ENCODE measurements around the gene MED12. TPM values are rescaled to one million over a fixed set of nuclear protein-coding genes. Genes with fewer than 3 reads are reported as not detected.
A peak's percentile ranks its signal among the peaks of the same experiment; 100 is the strongest.

MED12 gene
- total RNA-seq, 1 donor from 2014 or later: 23.2 TPM

- H3K4me3 ChIP-seq: no peak overlapping the region
- no peak for TF ChIP-seq CTCF (IDR thresholded peaks at IDR 0.05; ENCODE audit: borderline replicate concordance)
- DNase-seq: no peak
- no peaks in the 10 kb centered on the region for H3K9me3 ChIP-seq (replicated peaks)
- H3K27ac ChIP-seq (replicated peaks): no peak overlapping the region
- H3K36me3 ChIP-seq: no peaks in the 10 kb centered on the region
- no peaks in the 10 kb centered on the region for H3K27me3 ChIP-seq (ENCODE audit: low read depth)
- H3K4me1 ChIP-seq: peaks cover 17% of the 10 kb centered on the region
- intact Hi-C loops (cut with micrococcal nuclease): no loop called here
Observed at GRCh38 chrX:71102292-71102691, 16.1 kb upstream of the MED12 start.

- peak overlapping the region; percentile 48 for H3K27ac ChIP-seq (replicated peaks)
- no peak for TF ChIP-seq CTCF (IDR thresholded peaks at IDR 0.05; ENCODE audit: borderline replicate concordance)
- no peaks in the 10 kb centered on the region for H3K36me3 ChIP-seq
- DNase-seq: no peak
- no peaks in the 10 kb centered on the region for H3K9me3 ChIP-seq (replicated peaks)
- H3K4me3 ChIP-seq: peak overlapping the region; percentile 23
- intact Hi-C loops (cut with micrococcal nuclease): no loop called here
- peaks cover 7% of the 10 kb centered on the region for H3K4me1 ChIP-seq
- no peaks in the 10 kb centered on the region for H3K27me3 ChIP-seq (ENCODE audit: low read depth)
Observed at GRCh38 chrX:71103110-71103983, 15.0 kb upstream of the MED12 start.

- H3K27me3 ChIP-seq (ENCODE audit: low read depth): no peaks in the 10 kb centered on the region
- no peak overlapping the region for H3K27ac ChIP-seq (replicated peaks)
- no peak overlapping the region for H3K4me3 ChIP-seq
- H3K4me1 ChIP-seq: peaks cover 7% of the 10 kb centered on the region
- TF ChIP-seq CTCF (IDR thresholded peaks at IDR 0.05; ENCODE audit: borderline replicate concordance): no peak
- intact Hi-C loops (cut with micrococcal nuclease): no loop called here
- no peaks in the 10 kb centered on the region for H3K36me3 ChIP-seq
- no peaks in the 10 kb centered on the region for H3K9me3 ChIP-seq (replicated peaks)
- no peak for DNase-seq
Observed at GRCh38 chrX:71105628-71106027, 12.8 kb upstream of the MED12 start.

- Histone ChIP-seq H3K36me3 (no peaks in the 10 kb centered on the region), H3K4me1 (peaks cover 7% of the 10 kb centered on the region), H3K4me3 (no peak within 1 kb of the TSS), H3K9me3 (replicated peaks) (no peaks in the 10 kb centered on the region), H3K27ac (replicated peaks) (no peak within 1 kb of the TSS), H3K27me3 (ENCODE audit: low read depth) (no peaks in the 10 kb centered on the region)
- no peak for DNase-seq
- TF ChIP-seq CTCF (IDR thresholded peaks at IDR 0.05; ENCODE audit: borderline replicate concordance): no peak
- intact Hi-C loops (cut with micrococcal nuclease): no loop called here
Observed at GRCh38 chrX:71106427-71106826, 12.0 kb upstream of the MED12 start, which contains the start of gene CXorf65. Gene CXorf65 (minus strand): TSS chrX:71106740. CDS start chrX:71106556, 184 bp downstream.

GRCh38 chrX:71107245-71107644, 11.2 kb upstream of the MED12 start:
- DNase-seq: no peak
- Histone ChIP-seq H3K27me3 (ENCODE audit: low read depth) (no peaks in the 10 kb centered on the region), H3K4me3 (no peak overlapping the region), H3K36me3 (no peaks in the 10 kb centered on the region), H3K9me3 (replicated peaks) (no peaks in the 10 kb centered on the region), H3K4me1 (peaks cover 7% of the 10 kb centered on the region), H3K27ac (replicated peaks) (no peak overlapping the region)
- no peak for TF ChIP-seq CTCF (IDR thresholded peaks at IDR 0.05; ENCODE audit: borderline replicate concordance)
- intact Hi-C loops (cut with micrococcal nuclease): no loop called here
